Activated naive CD8-positive, alpha-beta T cell (primary cell): Measurements from ENCODE around the gene PTPRN2.
"Not testable (repeated sequence)": the region's sequence is repeated elsewhere in the genome, so short reads cannot be mapped to it uniquely, and the experiment has no call there.

ENCODE experiments used
- H3K27ac Mint-ChIP-seq: one replicate; pipeline ENCODE4 v1.8.0; 2021; ENCODE audit warnings: mixed read lengths
- H3K27me3 Mint-ChIP-seq: one replicate; pipeline ENCODE4 v1.8.0; 2021; ENCODE audit warnings: mixed read lengths
- H3K36me3 Mint-ChIP-seq: one replicate; pipeline ENCODE4 v1.8.0; 2021; ENCODE audit warnings: mixed read lengths
- H3K4me1 Mint-ChIP-seq: one replicate; pipeline ENCODE4 v1.8.0; 2021; ENCODE audit warnings: low read depth, mixed read lengths
- H3K4me3 Mint-ChIP-seq: one replicate; pipeline ENCODE4 v1.8.0; 2021; ENCODE audit warnings: mild to moderate bottlenecking, mixed read lengths
- H3K9me3 Mint-ChIP-seq: one replicate; pipeline ENCODE4 v1.8.0; 2021; ENCODE audit warnings: low read depth, mixed read lengths

PTPRN2 gene

GRCh38 chr7:158527915-158528502 is 59.6 kb downstream of the PTPRN2 start:
- no peaks in the 10 kb centered on the region for H3K4me1 Mint-ChIP-seq
- no peaks in the 10 kb centered on the region for H3K9me3 Mint-ChIP-seq
- peaks cover 5% of the 10 kb centered on the region for H3K27me3 Mint-ChIP-seq
- no peaks in the 10 kb centered on the region for H3K36me3 Mint-ChIP-seq
- no peak overlapping the region for H3K4me3 Mint-ChIP-seq
- H3K27ac Mint-ChIP-seq, result no peak overlapping the region

GRCh38 chr7:158527495-158527894 is 60.1 kb downstream of the PTPRN2 start:
- Mint-ChIP-seq H3K4me3 (no peak overlapping the region), H3K36me3 (no peaks in the 10 kb centered on the region), H3K27me3 (peaks cover 5% of the 10 kb centered on the region), H3K4me1 (no peaks in the 10 kb centered on the region), H3K9me3 (no peaks in the 10 kb centered on the region), H3K27ac (no peak overlapping the region)

GRCh38 chr7:158527038-158527437 is 60.6 kb downstream of the PTPRN2 start:
- H3K9me3 Mint-ChIP-seq, result no peaks in the 10 kb centered on the region
- no peak overlapping the region for H3K4me3 Mint-ChIP-seq
- H3K36me3 Mint-ChIP-seq, result no peaks in the 10 kb centered on the region

GRCh38 chr7:158526531-158526930 is 61.1 kb downstream of the PTPRN2 start:
- Mint-ChIP-seq H3K27ac (no peak overlapping the region), H3K9me3 (no peaks in the 10 kb centered on the region), H3K4me3 (no peak overlapping the region), H3K36me3 (no peaks in the 10 kb centered on the region), H3K27me3 (peaks cover 5% of the 10 kb centered on the region), H3K4me1 (no peaks in the 10 kb centered on the region)

More at GRCh38 chr7:158527038-158527437, 60.6 kb downstream of the PTPRN2 start:
- peaks cover 5% of the 10 kb centered on the region for H3K27me3 Mint-ChIP-seq
- H3K27ac Mint-ChIP-seq, result no peak overlapping the region
- no peaks in the 10 kb centered on the region for H3K4me1 Mint-ChIP-seq

GRCh38 chr7:158525648-158526484 is 61.8 kb downstream of the PTPRN2 start:
- Mint-ChIP-seq H3K4me3 (no peak overlapping the region), H3K27ac (no peak overlapping the region), H3K9me3 (no peaks in the 10 kb centered on the region), H3K4me1 (no peaks in the 10 kb centered on the region), H3K27me3 (peaks cover 5% of the 10 kb centered on the region), H3K36me3 (no peaks in the 10 kb centered on the region)

GRCh38 chr7:158524749-158525635 is 62.6 kb downstream of the PTPRN2 start:
- peaks cover 5% of the 10 kb centered on the region for H3K27me3 Mint-ChIP-seq
- H3K36me3 Mint-ChIP-seq, result no peaks in the 10 kb centered on the region
- no peak overlapping the region for H3K4me3 Mint-ChIP-seq
- no peak overlapping the region for H3K27ac Mint-ChIP-seq
- no peaks in the 10 kb centered on the region for H3K9me3 Mint-ChIP-seq
- no peaks in the 10 kb centered on the region for H3K4me1 Mint-ChIP-seq

GRCh38 chr7:158524286-158524685 is 63.3 kb downstream of the PTPRN2 start:
- H3K4me3 Mint-ChIP-seq, H3K36me3 Mint-ChIP-seq, H3K27ac Mint-ChIP-seq, H3K4me1 Mint-ChIP-seq, H3K27me3 Mint-ChIP-seq, H3K9me3 Mint-ChIP-seq: not testable (repeated sequence)

GRCh38 chr7:158523877-158524276 is 63.7 kb downstream of the PTPRN2 start:
- H3K4me3 Mint-ChIP-seq, H3K27ac Mint-ChIP-seq, H3K4me1 Mint-ChIP-seq, H3K36me3 Mint-ChIP-seq, H3K27me3 Mint-ChIP-seq, H3K9me3 Mint-ChIP-seq: not testable (repeated sequence)

- not testable (repeated sequence) for H3K4me1 Mint-ChIP-seq
These were observed 64.3 kb downstream of the PTPRN2 start for GRCh38 chr7:158523165-158523856.

GRCh38 chr7:158521795-158522194 is 65.8 kb downstream of the PTPRN2 start:
- not testable (repeated sequence) for H3K27me3 Mint-ChIP-seq, H3K9me3 Mint-ChIP-seq, H3K27ac Mint-ChIP-seq, H3K4me3 Mint-ChIP-seq, H3K4me1 Mint-ChIP-seq, H3K36me3 Mint-ChIP-seq

More at GRCh38 chr7:158523165-158523856, 64.3 kb downstream of the PTPRN2 start:
- H3K9me3 Mint-ChIP-seq, H3K4me3 Mint-ChIP-seq, H3K27me3 Mint-ChIP-seq, H3K36me3 Mint-ChIP-seq, H3K27ac Mint-ChIP-seq: not testable (repeated sequence)

GRCh38 chr7:158520825-158521224 is 66.8 kb downstream of the PTPRN2 start:
- Mint-ChIP-seq H3K4me3 (no peak overlapping the region), H3K27ac (no peak overlapping the region), H3K4me1 (no peaks in the 10 kb centered on the region), H3K9me3 (no peaks in the 10 kb centered on the region), H3K27me3 (peaks cover 4% of the 10 kb centered on the region), H3K36me3 (no peaks in the 10 kb centered on the region)

- no peak overlapping the region for H3K4me3 Mint-ChIP-seq
- no peaks in the 10 kb centered on the region for H3K4me1 Mint-ChIP-seq
- H3K27me3 Mint-ChIP-seq, result peaks cover 6% of the 10 kb centered on the region
- no peak overlapping the region for H3K27ac Mint-ChIP-seq
- no peaks in the 10 kb centered on the region for H3K9me3 Mint-ChIP-seq
- no peaks in the 10 kb centered on the region for H3K36me3 Mint-ChIP-seq
These were observed 67.9 kb downstream of the PTPRN2 start for GRCh38 chr7:158519633-158520174.

- H3K4me3 Mint-ChIP-seq, result no peak overlapping the region
- H3K36me3 Mint-ChIP-seq, result no peaks in the 10 kb centered on the region
- H3K27ac Mint-ChIP-seq, result no peak overlapping the region
- peaks cover 6% of the 10 kb centered on the region for H3K27me3 Mint-ChIP-seq
- H3K9me3 Mint-ChIP-seq, result no peaks in the 10 kb centered on the region
- no peaks in the 10 kb centered on the region for H3K4me1 Mint-ChIP-seq
These were observed 68.5 kb downstream of the PTPRN2 start for GRCh38 chr7:158518980-158519632.

GRCh38 chr7:158517571-158517970 is 70.1 kb downstream of the PTPRN2 start:
- H3K27me3 Mint-ChIP-seq, result peaks cover 6% of the 10 kb centered on the region
- no peak overlapping the region for H3K4me3 Mint-ChIP-seq
- no peaks in the 10 kb centered on the region for H3K4me1 Mint-ChIP-seq
- no peaks in the 10 kb centered on the region for H3K36me3 Mint-ChIP-seq
- no peak overlapping the region for H3K27ac Mint-ChIP-seq
- H3K9me3 Mint-ChIP-seq, result peaks cover 3% of the 10 kb centered on the region
